WTC11 (cell line): ENCODE results near the gene R3HDML. TPM values are rescaled to one million over a fixed set of nuclear protein-coding genes. Genes with fewer than 3 reads are reported as not detected.

Experiments used
- ATAC-seq: fragments of 200-7000 bp; cut with Tn5 transposase; 2 replicates; pipeline ENCODE4 v1.10.0; 2021; ENCODE audit warnings: mild to moderate bottlenecking, moderate library complexity
- CTCF ChIA-PET: fragments of 300-600 bp; sonication (Branson Sonifier 250); formaldehyde crosslinking; loops from one replicate; lab custom pipeline; 2021; ENCODE audit warnings: antibody characterized with exemption; lab: Charles Lee
- POLR2A ChIA-PET: fragments of 350-600 bp; sonication (Branson Sonifier 250); formaldehyde crosslinking; loops from one replicate; lab custom pipeline; 2021; ENCODE audit warnings: antibody characterized with exemption; lab: Charles Lee
- DNase-seq: peaks from one replicate; pipeline ENCODE4 v3.0.0; 2021; ENCODE audit warnings: low spot score
- H3K27ac Mint-ChIP-seq: 2 replicates; pipeline ENCODE4 v1.8.0; 2021; ENCODE audit warnings: mixed read lengths
- H3K27me3 Mint-ChIP-seq: 2 replicates; pipeline ENCODE4 v1.8.0; 2021; ENCODE audit warnings: low read depth, mild to moderate bottlenecking, moderate library complexity, mixed read lengths
- H3K36me3 Mint-ChIP-seq: 2 replicates; pipeline ENCODE4 v1.8.0; 2021; ENCODE audit warnings: mixed read lengths
- H3K4me1 Mint-ChIP-seq: 2 replicates; pipeline ENCODE4 v1.8.0; 2022; ENCODE audit warnings: mixed read lengths
- H3K4me3 Mint-ChIP-seq: 2 replicates; pipeline ENCODE4 v1.8.0; 2021; ENCODE audit warnings: mild to moderate bottlenecking, moderate library complexity, mixed read lengths
- H3K9me3 Mint-ChIP-seq: 2 replicates; pipeline ENCODE4 v1.8.0; 2021; ENCODE audit warnings: mixed read lengths
- AFF4 ChIP-seq: sonication (generic); formaldehyde crosslinking; IDR thresholded peaks from 2 replicates; pipeline ENCODE4 v1.8.1; 2023; ENCODE audit warnings: mild to moderate bottlenecking, missing genetic modification reagents, borderline replicate concordance
- ATF1 ChIP-seq: sonication (generic); formaldehyde crosslinking; IDR thresholded peaks from 2 replicates; pipeline ENCODE4 v1.8.1; 2023; ENCODE audit warnings: mild to moderate bottlenecking, moderate library complexity, missing genetic modification reagents
- CTCF ChIP-seq: fragments of 200-600 bp; IDR thresholded peaks from 2 replicates; pipeline ENCODE4 v1.8.0; 2022; ENCODE audit warnings: antibody characterized with exemption
- E2F1 ChIP-seq: sonication (generic); formaldehyde crosslinking; IDR thresholded peaks from 2 replicates; pipeline ENCODE4 v1.8.0; 2022; ENCODE audit warnings: mild to moderate bottlenecking, missing genetic modification reagents
- FOXP4 ChIP-seq: sonication (generic); formaldehyde crosslinking; IDR thresholded peaks from 2 replicates; pipeline ENCODE4 v1.8.0; 2022; ENCODE audit warnings: mild to moderate bottlenecking, missing genetic modification reagents
- GABPB1 ChIP-seq: sonication (generic); formaldehyde crosslinking; IDR thresholded peaks from 2 replicates; pipeline ENCODE4 v1.8.1; 2023; ENCODE audit warnings: mild to moderate bottlenecking, missing genetic modification reagents
- KAT7 ChIP-seq: sonication (generic); formaldehyde crosslinking; IDR thresholded peaks from 2 replicates; pipeline ENCODE4 v1.8.1; 2023; ENCODE audit warnings: missing genetic modification reagents, mild to moderate bottlenecking, borderline replicate concordance
- MLX ChIP-seq: sonication (generic); formaldehyde crosslinking; IDR thresholded peaks from 2 replicates; pipeline ENCODE4 v1.8.1; 2023; ENCODE audit warnings: mild to moderate bottlenecking, missing genetic modification reagents, moderate library complexity
- NR1H2 ChIP-seq: sonication (generic); formaldehyde crosslinking; IDR thresholded peaks from 2 replicates; pipeline ENCODE4 v1.9.0; 2021; ENCODE audit warnings: mild to moderate bottlenecking, moderate library complexity, missing genetic modification reagents
- PRDM15 ChIP-seq: sonication (generic); formaldehyde crosslinking; IDR thresholded peaks from 2 replicates; pipeline ENCODE4 v1.8.0; 2022; ENCODE audit warnings: missing genetic modification reagents
- PRRX2 ChIP-seq: fragments of 250-450 bp; sonication (Bioruptor Pico); IDR thresholded peaks from 2 replicates; pipeline ENCODE4 v1.8.0; 2021; ENCODE audit warnings: mild to moderate bottlenecking
- TEAD4 ChIP-seq: sonication (generic); formaldehyde crosslinking; IDR thresholded peaks from 2 replicates; pipeline ENCODE4 v1.8.0; 2022; ENCODE audit warnings: mild to moderate bottlenecking, missing genetic modification reagents
- ZBTB43 ChIP-seq: sonication (generic); formaldehyde crosslinking; IDR thresholded peaks from 2 replicates; pipeline ENCODE4 v1.8.1; 2023; ENCODE audit warnings: mild to moderate bottlenecking, missing genetic modification reagents
- ZNF263 ChIP-seq: sonication (generic); formaldehyde crosslinking; IDR thresholded peaks from 2 replicates; pipeline ENCODE4 v1.8.1; 2022; ENCODE audit warnings: low read depth, mild to moderate bottlenecking, moderate library complexity, missing genetic modification reagents
- ZNF317 ChIP-seq: sonication (generic); formaldehyde crosslinking; IDR thresholded peaks from 2 replicates; pipeline ENCODE4 v1.8.1; 2023; ENCODE audit warnings: low read depth, mild to moderate bottlenecking, moderate library complexity, missing genetic modification reagents, borderline replicate concordance
- ZNF425 ChIP-seq: fragments of 250-450 bp; sonication (Bioruptor Pico); conservative IDR thresholded peaks from 2 replicates; pipeline ENCODE4 v1.9.0; 2021; ENCODE audit warnings: mild to moderate bottlenecking
- total RNA-seq: library from RNA; stranded (reverse); gene quantifications from 3 replicates; pipeline ENCODE4 v1.2.3, GENCODE V29; 2021

Gene R3HDML
- total RNA-seq, 1 experiment from 2014 or later, result not detected

- no peaks in the 10 kb centered on the region; the same call in 1 of the 2 replicates for H3K27me3 Mint-ChIP-seq
- TF ChIP-seq NR1H2, result no peak
- no peak for TF ChIP-seq AFF4
- TF ChIP-seq KAT7 (CRISPR knock-in tag), result no peak
- TF ChIP-seq FOXP4 (CRISPR knock-in tag), result no peak
- TF ChIP-seq PRDM15 (CRISPR knock-in tag), result no peak
- TF ChIP-seq GABPB1 (CRISPR knock-in tag), result no peak
- TF ChIP-seq ZNF425 (CRISPR knock-in tag), result no peak
- no peak for TF ChIP-seq MLX (CRISPR knock-in tag)
- no peak for TF ChIP-seq ZNF317 (CRISPR knock-in tag)
- TF ChIP-seq TEAD4 (CRISPR knock-in tag), result no peak
- TF ChIP-seq ZNF263 (CRISPR knock-in tag), result no peak
- TF ChIP-seq CTCF, result no peak
- TF ChIP-seq E2F1, result no peak
- TF ChIP-seq ZBTB43 (CRISPR knock-in tag), result no peak
- TF ChIP-seq PRRX2, result no peak
- no peak for TF ChIP-seq ATF1 (CRISPR knock-in tag)
- CTCF ChIA-PET, result no interaction called here
- POLR2A ChIA-PET, result no interaction called here
- ATAC-seq, result no peak
- H3K9me3 Mint-ChIP-seq, result no peaks in the 10 kb centered on the region
- peaks cover 20% of the 10 kb centered on the region for H3K4me1 Mint-ChIP-seq
- H3K36me3 Mint-ChIP-seq, result no peaks in the 10 kb centered on the region
- H3K27ac Mint-ChIP-seq, result no peak overlapping the region
- DNase-seq, result no peak
- H3K4me3 Mint-ChIP-seq, result no peak overlapping the region
Measured at GRCh38 chr20:44334306-44334705, 2.5 kb upstream of the R3HDML start.
